Neuronal stem cell (in vitro differentiated cells): Measurements from ENCODE around the gene MYH9.

Experiments
- DNase-seq: peaks from one replicate; pipeline ENCODE4 v3.0.0-alpha.2; 2013; ENCODE audit warnings: low spot score
- H2AFZ ChIP-seq: one replicate; pipeline ENCODE4 v1.6.1; 2013; ENCODE audit warnings: mild to moderate bottlenecking, low read length, inconsistent platforms
- H2AK5ac ChIP-seq: 2 replicates; pipeline ENCODE4 v1.6.1; 2013; ENCODE audit warnings: low read depth, mild to moderate bottlenecking, inconsistent platforms, low read length, moderate library complexity, mixed read lengths
- H2BK120ac ChIP-seq: 2 replicates; pipeline ENCODE4 v1.6.1; 2013; ENCODE audit warnings: low read depth, mild to moderate bottlenecking, inconsistent platforms, low read length, moderate library complexity, mixed read lengths
- H2BK12ac ChIP-seq: one replicate; pipeline ENCODE4 v1.6.1; 2013; ENCODE audit warnings: low read length, inconsistent platforms
- H2BK15ac ChIP-seq: 2 replicates; pipeline ENCODE4 v1.6.1; 2013; ENCODE audit warnings: mild to moderate bottlenecking, low read length, inconsistent platforms, mixed read lengths
- H2BK5ac ChIP-seq: one replicate; pipeline ENCODE4 v1.6.1; 2013; ENCODE audit warnings: inconsistent platforms, mild to moderate bottlenecking, low read length, moderate library complexity
- H3K14ac ChIP-seq: one replicate; pipeline ENCODE4 v1.6.1; 2013; ENCODE audit warnings: low read length, inconsistent platforms
- H3K18ac ChIP-seq: 2 replicates; pipeline ENCODE4 v1.6.1; 2013; ENCODE audit warnings: low read length, inconsistent platforms
- H3K23ac ChIP-seq: 2 replicates; pipeline ENCODE4 v1.6.1; 2013; ENCODE audit warnings: low read depth, mild to moderate bottlenecking, mixed read lengths, low read length, inconsistent platforms; ENCODE audit not compliant: poor library complexity
- H3K27ac ChIP-seq: replicated peaks from 3 replicates; pipeline ENCODE4 v1.5.1; 2013; ENCODE audit warnings: low read length, inconsistent platforms
- H3K27me3 ChIP-seq, 3 experiments: 2 replicates each; pipeline ENCODE4 v1.6.1; 2013; ENCODE audit warnings: low read length in 3 of 3, mild to moderate bottlenecking in 2 of 3, inconsistent platforms in 1 of 3, low read depth in 1 of 3, mixed read lengths in 1 of 3, moderate library complexity in 1 of 3; ENCODE audit not compliant: control insufficient read depth in 3 of 3, insufficient read depth in 3 of 3
- H3K36me3 ChIP-seq, 2 donors: replicated peaks in 1 of 2; 2 replicates each; pipeline ENCODE4 v1.6.1; 2013; ENCODE audit warnings: low read length in 2 of 2; ENCODE audit not compliant: control insufficient read depth in 2 of 2, insufficient read depth in 2 of 2
- H3K4ac ChIP-seq: 2 replicates; pipeline ENCODE4 v1.6.1; 2013; ENCODE audit warnings: inconsistent platforms, mild to moderate bottlenecking, low read length, moderate library complexity
- H3K4me1 ChIP-seq, 2 donors: 1 replicate in 1 of 2; 2 replicates in 1 of 2; pipeline ENCODE4 v1.6.1; 2013; ENCODE audit warnings: low read length in 2 of 2, low read depth in 1 of 2; ENCODE audit not compliant: control insufficient read depth in 2 of 2, insufficient read depth in 1 of 2
- H3K4me2 ChIP-seq: one replicate; pipeline ENCODE4 v1.6.1; 2013; ENCODE audit warnings: mild to moderate bottlenecking, low read length, inconsistent platforms; ENCODE audit not compliant: insufficient read depth, poor library complexity, severe bottlenecking
- H3K4me3 ChIP-seq, 2 donors: 2 replicates each; pipeline ENCODE4 v1.5.1; 2013; ENCODE audit warnings: low read length in 2 of 2, mild to moderate bottlenecking in 2 of 2, inconsistent platforms in 1 of 2, moderate library complexity in 1 of 2
- H3K79me1 ChIP-seq: one replicate; pipeline ENCODE4 v1.6.1; 2013; ENCODE audit warnings: low read depth, mild to moderate bottlenecking, inconsistent platforms, low read length, moderate library complexity
- H3K9ac ChIP-seq: one replicate; pipeline ENCODE4 v1.6.1; 2013; ENCODE audit warnings: mild to moderate bottlenecking, low read depth, low read length, inconsistent platforms; ENCODE audit not compliant: poor library complexity
- H3K9me3 ChIP-seq, 2 donors: replicated peaks in 1 of 2; 2 replicates each; pipeline versions ENCODE3 to v1.6.1; 2013; ENCODE audit warnings: low read length in 2 of 2, mild to moderate bottlenecking in 2 of 2, inconsistent platforms in 1 of 2, low read depth in 1 of 2, mixed read lengths in 1 of 2, moderate library complexity in 1 of 2; ENCODE audit not compliant: control insufficient read depth in 2 of 2, insufficient read depth in 1 of 2
- H4K8ac ChIP-seq: one replicate; pipeline ENCODE4 v1.6.1; 2013; ENCODE audit warnings: low read depth, mild to moderate bottlenecking, inconsistent platforms, low read length, moderate library complexity
- H4K91ac ChIP-seq: one replicate; pipeline ENCODE4 v1.6.1; 2013; ENCODE audit warnings: low read length, low read depth, mild to moderate bottlenecking, inconsistent platforms; ENCODE audit not compliant: poor library complexity
- WGBS, 2 donors: extraction: QIAGEN DNeasy Blood & Tissue Kit; methylation state at CpG; one replicate each; pipeline ENCODE4 v1.1.7; 2013; ENCODE audit warnings: missing lambda C conversion rate in 2 of 2, mixed read lengths in 1 of 2; ENCODE audit not compliant: insufficient read length in 2 of 2, insufficient replicate concordance in 1 of 2; ENCODE audit errors: extremely low coverage in 2 of 2; 5-methylcytosine and 5-hydroxymethylcytosine counted together

The MYH9 gene

GRCh38 chr22:36405671-36406538, 18.1 kb upstream of the MYH9 start:
- no peak overlapping the region for H3K18ac ChIP-seq

GRCh38 chr22:36405221-36405661, 17.5 kb upstream of the MYH9 start:
- H4K8ac ChIP-seq: no peak overlapping the region
- no peaks in the 10 kb centered on the region for H3K4me1 ChIP-seq
- H3K9me3 ChIP-seq: no peaks in the 10 kb centered on the region
- H2AFZ ChIP-seq: no peak overlapping the region
- no peak overlapping the region for H3K27ac ChIP-seq
- H2BK5ac ChIP-seq: no peak overlapping the region
- H3K27me3 ChIP-seq: no peaks in the 10 kb centered on the region
- no peaks in the 10 kb centered on the region for H3K79me1 ChIP-seq
- H2AK5ac ChIP-seq: no peak overlapping the region
- no peak overlapping the region for H3K14ac ChIP-seq
- no peak overlapping the region for H3K4me2 ChIP-seq
- H2BK15ac ChIP-seq: no peak overlapping the region
- no peak overlapping the region for H2BK120ac ChIP-seq
- no peak overlapping the region for H3K23ac ChIP-seq
- WGBS, 2 donors: no CpG with 5 or more reads among the region's 6 CpGs
- no peak overlapping the region for H3K9ac ChIP-seq
- H3K18ac ChIP-seq: no peak overlapping the region
- no peak overlapping the region for H2BK12ac ChIP-seq
- DNase-seq: no peak
- H3K4ac ChIP-seq: no peak overlapping the region
- H3K36me3 ChIP-seq: no peaks in the 10 kb centered on the region
- no peak overlapping the region for H4K91ac ChIP-seq
- H3K4me3 ChIP-seq: no peak overlapping the region

More at GRCh38 chr22:36405671-36406538, 18.1 kb upstream of the MYH9 start:
- no peaks in the 10 kb centered on the region for H3K79me1 ChIP-seq
- WGBS, 2 donors: no CpG with 5 or more reads among the region's 9 CpGs
- H3K4me1 ChIP-seq: peaks cover 0 to 4% of the 10 kb centered on the region in 2 donors
- H3K27ac ChIP-seq: no peak overlapping the region
- H3K36me3 ChIP-seq: no peaks in the 10 kb centered on the region
- no peak overlapping the region for H2BK12ac ChIP-seq
- H2BK5ac ChIP-seq: no peak overlapping the region
- H3K9ac ChIP-seq: no peak overlapping the region
- no peak overlapping the region for H2AK5ac ChIP-seq
- H4K91ac ChIP-seq: no peak overlapping the region
- H2BK15ac ChIP-seq: no peak overlapping the region
- no peaks in the 10 kb centered on the region for H3K9me3 ChIP-seq
- no peak overlapping the region for H2AFZ ChIP-seq
- H3K27me3 ChIP-seq: no peaks in the 10 kb centered on the region
- no peak overlapping the region for H3K4me3 ChIP-seq
- no peak overlapping the region for H4K8ac ChIP-seq
- H3K4ac ChIP-seq: no peak overlapping the region
- H3K14ac ChIP-seq: no peak overlapping the region
- H2BK120ac ChIP-seq: no peak overlapping the region
- no peak overlapping the region for H3K4me2 ChIP-seq
- no peak for DNase-seq
- H3K23ac ChIP-seq: no peak overlapping the region

- H2BK120ac ChIP-seq: peak overlapping the region; percentile 41
- WGBS, 2 donors: no CpG with 5 or more reads among the region's 8 CpGs
- H2BK12ac ChIP-seq: no peak overlapping the region
- no peaks in the 10 kb centered on the region for H3K79me1 ChIP-seq
- no peaks in the 10 kb centered on the region for H3K36me3 ChIP-seq
- no peak overlapping the region for H2AFZ ChIP-seq
- no peak overlapping the region for H4K8ac ChIP-seq
- no peak overlapping the region for H4K91ac ChIP-seq
- no peak overlapping the region for H3K4me3 ChIP-seq
- no peaks in the 10 kb centered on the region for H3K9me3 ChIP-seq
- H3K27ac ChIP-seq: no peak overlapping the region
- no peak overlapping the region for H2BK5ac ChIP-seq
- no peak overlapping the region for H2BK15ac ChIP-seq
- no peak overlapping the region for H3K4ac ChIP-seq
- no peak overlapping the region for H3K14ac ChIP-seq
- no peak overlapping the region for H2AK5ac ChIP-seq
- no peaks in the 10 kb centered on the region for H3K4me1 ChIP-seq
- H3K18ac ChIP-seq: no peak overlapping the region
- no peaks in the 10 kb centered on the region for H3K27me3 ChIP-seq
- no peak overlapping the region for H3K23ac ChIP-seq
- DNase-seq: no peak
- H3K9ac ChIP-seq: no peak overlapping the region
- H3K4me2 ChIP-seq: no peak overlapping the region
Measured at GRCh38 chr22:36404446-36404845, 16.7 kb upstream of the MYH9 start.

GRCh38 chr22:36399472-36399778, 11.7 kb upstream of the MYH9 start:
- H3K79me1 ChIP-seq: peaks cover 2% of the 10 kb centered on the region
- DNase-seq: no peak
- H3K36me3 ChIP-seq: no peaks in the 10 kb centered on the region
- H3K27ac ChIP-seq: no peak overlapping the region
- no peak overlapping the region for H3K14ac ChIP-seq
- no peak overlapping the region for H4K8ac ChIP-seq
- H2BK12ac ChIP-seq: peak overlapping the region; percentile 58
- H2BK15ac ChIP-seq: no peak overlapping the region
- peak overlapping the region; percentile 84 for H2AK5ac ChIP-seq
- H3K4me2 ChIP-seq: no peak overlapping the region
- no peak overlapping the region for H3K23ac ChIP-seq
- H4K91ac ChIP-seq: no peak overlapping the region
- no CpG with 5 or more reads among the region's 3 CpGs for WGBS, 2 donors
- no peak overlapping the region for H3K4me3 ChIP-seq
- H2BK5ac ChIP-seq: no peak overlapping the region
- H2AFZ ChIP-seq: no peak overlapping the region
- H3K9ac ChIP-seq: no peak overlapping the region
- H3K9me3 ChIP-seq: no peaks in the 10 kb centered on the region
- H3K27me3 ChIP-seq: no peaks in the 10 kb centered on the region
- H3K18ac ChIP-seq: no peak overlapping the region
- H2BK120ac ChIP-seq: no peak overlapping the region
- peaks cover 0 to 3% of the 10 kb centered on the region in 2 donors for H3K4me1 ChIP-seq
- H3K4ac ChIP-seq: no peak overlapping the region
